ENCODE data around the gene AGPAT1. TPM values are rescaled to one million over a fixed set of nuclear protein-coding genes. Genes with fewer than 3 reads are reported as not detected.
"Not testable (repeated sequence)": the region's sequence is repeated elsewhere in the genome, so short reads cannot be mapped to it uniquely, and the experiment has no call there.

The AGPAT1 gene
- total and polyA plus RNA-seq, 2 of the 8 experiments (the other 6 are each of a cell fraction or from before 2014, with no cell fraction given) = 96.0 to 222 TPM

DNA sequence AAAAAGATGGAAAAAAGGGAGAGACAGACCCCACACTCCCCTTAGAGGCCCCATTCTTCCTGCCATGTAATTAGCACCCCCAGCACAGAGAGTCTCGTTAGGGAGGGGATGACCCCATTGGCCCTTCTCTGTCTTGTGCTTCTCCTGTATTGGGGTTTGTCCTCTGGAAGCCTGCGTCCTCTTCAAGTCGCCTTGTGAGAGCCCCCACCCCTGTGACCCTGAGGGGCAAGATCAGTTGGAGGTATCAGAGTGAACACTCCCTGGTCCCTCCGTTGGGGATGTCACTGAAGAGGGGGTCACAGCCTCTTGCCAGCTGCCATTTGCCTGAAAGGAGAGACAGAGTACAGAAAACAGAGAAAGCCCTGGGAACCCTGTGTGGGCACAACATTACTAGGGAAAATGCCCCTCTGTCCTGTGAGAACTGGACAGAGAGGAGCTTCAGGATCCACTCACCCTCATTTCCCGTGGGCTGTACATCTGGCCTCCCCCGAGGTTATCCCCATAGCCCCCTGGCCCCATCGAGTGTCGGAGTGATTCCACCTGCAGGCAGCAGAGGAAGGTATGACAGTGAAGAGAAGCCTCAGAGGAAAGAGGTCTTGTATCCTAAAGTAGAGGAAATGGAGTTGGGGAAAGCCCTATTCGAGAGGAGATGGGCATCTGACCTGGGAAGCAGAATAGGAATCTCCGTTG, 10.4 kb upstream of the AGPAT1 start:
- not testable (repeated sequence) for H3K23ac ChIP-seq (ENCODE audit: insufficient read length); H2BK15ac ChIP-seq (ENCODE audit: low read length); H3K4me2 ChIP-seq (ENCODE audit: insufficient read depth in 1 of 2, low read depth in 2 of 2, low read length in 2 of 2); H3K9ac ChIP-seq (replicated peaks in 1 of 4; ENCODE audit: extremely low read depth in 1 of 4, low read depth in 3 of 4, low read length in 3 of 4); H3K14ac ChIP-seq (ENCODE audit: insufficient read length); H2BK20ac ChIP-seq (ENCODE audit: low read length); H2AK5ac ChIP-seq (ENCODE audit: low read depth, low read length); H3K18ac ChIP-seq (ENCODE audit: extremely low read depth, low read length); H3K9me3 ChIP-seq (ENCODE audit: insufficient read depth in 2 of 2, low read depth in 1 of 2, low read length in 1 of 2); H2AFZ ChIP-seq (ENCODE audit: low read length); H3K27ac ChIP-seq (ENCODE audit: low read depth, low read length); H2BK12ac ChIP-seq (ENCODE audit: low read depth, low read length); H3K56ac ChIP-seq (replicated peaks; ENCODE audit: insufficient read length, low read depth, low read length); H4K20me1 ChIP-seq (replicated peaks in 1 of 2; ENCODE audit: control insufficient read depth in 1 of 2, insufficient read depth in 2 of 2, low read length in 2 of 2); H3K4me3 ChIP-seq (ENCODE audit: extremely low read depth in 1 of 4, insufficient read depth in 2 of 4, low read depth in 3 of 4, low read length in 4 of 4); FAIRE-seq; H3K23me2 ChIP-seq (ENCODE audit: low read depth, low read length); H4K5ac ChIP-seq (ENCODE audit: insufficient read length, low read depth, low read length); H3K27me3 ChIP-seq (replicated peaks in 1 of 4; ENCODE audit: control insufficient read depth in 3 of 4, extremely low read depth in 1 of 4, insufficient read depth in 3 of 4, low read length in 3 of 4); H3K79me1 ChIP-seq (ENCODE audit: low read depth, low read length); H2BK5ac ChIP-seq (ENCODE audit: low read depth, low read length); H3K4ac ChIP-seq (replicated peaks; ENCODE audit: insufficient read length, low read depth, low read length); H2BK120ac ChIP-seq (replicated peaks; ENCODE audit: low read depth, low read length); DNase-seq (ENCODE audit: low read depth in 1 of 2, low spot score in 2 of 2); H4K91ac ChIP-seq (replicated peaks; ENCODE audit: insufficient read length, low read length); H4K8ac ChIP-seq (ENCODE audit: extremely low read depth, insufficient read depth, low read length)
- Histone ChIP-seq H3K4me1 (replicated peaks in 1 of 4; ENCODE audit: control insufficient read depth in 3 of 4, insufficient read depth in 4 of 4, low read length in 3 of 4) (peaks cover 0 to 14% (median 7%) of the 10 kb centered on the region in 4 experiments; a peak in 6 of 7 replicates), H3K79me2 (ENCODE audit: control insufficient read depth in 1 of 2, insufficient read depth in 2 of 2, low read length in 2 of 2) (peaks cover 0 to 13% of the 10 kb centered on the region in 2 experiments; a peak in 2 of 4 replicates), H3K36me3 (ENCODE audit: control insufficient read depth in 2 of 4, insufficient read depth in 4 of 4, low read length in 3 of 4) (peaks cover 5 to 28% (median 26%) of the 10 kb centered on the region in 4 experiments)
- ChIA-PET POLR2A (ENCODE audit: partially characterized antibody) (interaction anchor here (0.7 to 13.3 kb wide), 5 partner anchors 7 to 35 kb away, joined by 3 to 194 read pairs (median 4); partner anchors contain the start of genes AGPAT1, PRRT1 and RNF5), CTCF (ENCODE audit: partially characterized antibody) (interaction anchor here (3.2 kb wide), 1 partner anchor 68 kb away, joined by 13 read pairs; no protein-coding TSS in a partner anchor)
- WGBS, 2 experiments (ENCODE audit: extremely low coverage in 1 of 2, insufficient coverage in 1 of 2, insufficient read length in 1 of 2, insufficient replicate concordance in 2 of 2, low coverage in 1 of 2, low lambda C conversion rate in 2 of 2, missing lambda C conversion rate in 1 of 2) = 81% methylated on average over 9 of the region's 10 CpGs; no CpG with 5 or more reads in 1 of the 2 experiments
